ENCODE results near the gene SOAT2.
"Not testable (repeated sequence)": the region's sequence is repeated elsewhere in the genome, so short reads cannot be mapped to it uniquely, and the experiment has no call there.

The SOAT2 gene

DNA sequence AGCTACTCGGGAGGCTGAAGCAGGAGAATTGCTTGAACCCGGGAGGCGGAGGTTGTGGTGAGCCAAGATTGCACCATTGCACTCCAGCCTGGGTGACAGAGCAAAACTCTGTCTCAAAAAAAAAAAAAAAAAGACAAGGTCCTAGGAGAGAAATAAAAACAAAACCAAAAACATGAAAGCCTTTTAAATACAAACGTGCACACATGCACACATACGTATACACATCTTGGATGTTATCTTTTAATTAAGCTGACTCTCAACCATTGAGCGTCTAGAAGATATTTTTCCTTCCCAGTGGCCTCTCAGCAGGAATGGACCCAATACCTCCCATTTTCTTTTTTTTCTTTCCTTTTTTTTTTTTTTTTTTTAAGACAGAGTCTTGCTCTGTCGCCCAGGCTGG, 9.1 kb downstream of the SOAT2 start:
- not testable (repeated sequence) for DNase-seq

DNA sequence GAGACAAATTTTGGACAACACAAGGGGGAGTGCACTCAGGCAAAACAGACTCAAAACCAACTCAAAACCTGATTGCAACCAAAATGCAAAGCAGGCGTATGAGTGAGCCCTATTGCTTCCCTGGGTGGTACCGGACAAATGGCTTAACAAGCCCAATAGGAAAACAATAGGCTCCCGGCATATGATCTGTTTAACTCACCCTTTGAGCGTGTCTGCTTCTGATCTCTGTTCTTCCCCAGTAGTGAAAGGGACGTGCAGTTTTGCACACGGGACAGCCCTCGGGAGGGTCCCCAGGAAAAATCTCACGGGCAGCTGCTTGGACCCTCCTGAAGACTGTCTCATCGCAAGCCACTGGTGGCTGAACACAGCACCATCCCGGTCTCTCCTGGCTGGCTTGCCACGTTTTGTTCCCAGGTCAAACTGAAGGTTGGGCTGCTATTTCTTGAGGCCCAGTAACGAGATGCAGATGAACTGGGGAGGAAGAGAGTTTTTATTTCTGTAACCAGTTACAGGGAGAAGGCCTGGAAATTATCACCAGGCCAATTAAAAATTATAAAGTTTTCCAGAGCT, 9.9 kb downstream of the SOAT2 start:
- no peak for DNase-seq

- DNase-seq: no peak
Measured at GRCh38 chr12:53113951-53114350, 10.7 kb downstream of the SOAT2 start.

GRCh38 chr12:53115112-53115890, 12.0 kb downstream of the SOAT2 start:
- DNase-seq: no peak

GRCh38 chr12:53115891-53116648, 12.8 kb downstream of the SOAT2 start:
- DNase-seq: no peak

- no peak for DNase-seq
Measured at GRCh38 chr12:53118751-53119300, 15.5 kb downstream of the SOAT2 start.

DNA sequence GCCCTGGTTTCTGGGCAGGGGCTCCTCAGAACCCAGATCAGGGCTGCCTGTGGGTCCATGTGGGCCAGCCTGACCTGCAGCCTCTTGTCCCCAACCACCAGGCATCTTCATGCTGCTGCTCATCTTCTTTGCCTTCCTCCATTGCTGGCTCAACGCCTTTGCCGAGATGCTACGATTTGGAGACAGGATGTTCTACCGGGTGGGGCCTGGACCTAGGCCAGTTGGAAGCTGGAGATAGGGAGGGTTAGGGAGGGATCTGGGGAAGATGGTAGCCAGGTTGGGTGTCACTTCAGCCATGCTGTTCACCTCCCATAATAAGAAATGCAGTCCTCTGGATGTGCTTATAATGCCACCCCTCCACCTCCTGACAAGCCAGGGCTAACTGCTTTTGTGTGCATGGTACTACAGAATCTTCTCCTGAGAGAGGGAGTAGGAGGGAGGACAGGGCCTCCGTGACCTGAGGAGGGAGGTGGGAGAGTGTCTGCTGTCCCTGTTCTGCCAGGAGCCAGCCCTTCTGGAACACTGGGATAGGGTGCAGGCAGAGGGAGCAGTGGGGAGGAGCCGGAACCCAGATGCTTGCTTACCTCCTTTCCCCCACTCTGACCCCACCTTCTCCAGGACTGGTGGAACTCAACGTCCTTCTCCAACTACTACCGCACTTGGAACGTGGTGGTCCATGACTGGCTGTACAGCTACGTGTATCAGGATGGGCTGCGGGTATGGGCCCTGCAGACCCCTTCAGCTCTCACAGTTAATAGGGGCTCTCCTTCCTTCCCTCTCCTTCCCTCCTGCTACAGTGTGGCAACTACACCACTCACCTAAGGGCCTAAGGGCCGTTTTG, 17.6 kb downstream of the SOAT2 start:
- no peak for DNase-seq

GRCh38 chr12:53122961-53123468, 19.7 kb downstream of the SOAT2 start:
- no peak for DNase-seq

DNA sequence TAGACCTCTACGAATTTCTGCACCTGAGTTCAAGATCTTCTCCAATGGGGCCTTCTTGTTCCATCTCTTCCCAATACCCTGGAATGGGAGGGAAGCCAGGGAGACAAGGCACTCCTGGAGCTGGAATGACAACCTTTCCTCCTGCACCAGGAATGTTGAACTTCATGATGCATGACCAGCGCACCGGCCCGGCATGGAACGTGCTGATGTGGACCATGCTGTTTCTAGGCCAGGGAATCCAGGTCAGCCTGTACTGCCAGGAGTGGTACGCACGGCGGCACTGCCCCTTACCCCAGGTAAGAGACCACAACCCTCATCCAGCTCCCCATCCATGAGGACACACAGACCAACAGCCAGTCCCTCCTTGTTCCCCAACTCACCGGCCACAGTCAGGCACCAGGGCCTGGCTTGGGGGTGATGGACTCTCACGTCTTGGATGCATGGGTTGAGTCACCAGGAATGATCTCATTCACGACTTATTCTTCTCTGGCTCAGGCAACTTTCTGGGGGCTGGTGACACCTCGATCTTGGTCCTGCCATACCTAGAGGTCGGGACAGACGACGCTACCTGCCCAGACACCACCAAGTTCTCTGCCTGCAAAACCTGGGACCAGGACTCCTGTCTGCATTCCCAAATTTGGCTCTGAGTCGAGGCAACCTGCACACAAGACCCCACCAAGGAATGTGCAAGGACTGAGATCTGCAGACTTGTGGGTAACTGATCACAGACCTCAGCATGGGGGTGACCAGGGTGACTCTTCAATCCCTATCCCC, 20.5 kb downstream of the SOAT2 start:
- no peak for DNase-seq

DNA sequence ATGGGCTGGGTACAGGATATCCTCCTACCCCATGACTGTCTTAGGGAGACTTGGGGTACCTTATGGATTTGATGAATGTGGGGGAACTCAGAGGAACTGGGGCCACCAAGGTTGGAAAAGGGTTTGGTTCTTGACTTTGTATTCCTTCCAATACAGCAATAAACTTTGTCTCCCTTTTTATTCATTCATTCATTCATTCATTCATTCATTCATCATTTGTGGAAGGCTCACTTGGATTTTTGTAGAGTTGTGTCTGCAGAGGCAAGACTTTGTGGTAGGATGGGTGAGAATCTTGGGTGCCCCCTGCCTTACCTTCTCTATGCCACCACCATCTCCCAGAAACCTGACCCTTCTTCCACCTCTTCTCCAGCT, 21.1 kb downstream of the SOAT2 start:
- no peak for DNase-seq

DNA sequence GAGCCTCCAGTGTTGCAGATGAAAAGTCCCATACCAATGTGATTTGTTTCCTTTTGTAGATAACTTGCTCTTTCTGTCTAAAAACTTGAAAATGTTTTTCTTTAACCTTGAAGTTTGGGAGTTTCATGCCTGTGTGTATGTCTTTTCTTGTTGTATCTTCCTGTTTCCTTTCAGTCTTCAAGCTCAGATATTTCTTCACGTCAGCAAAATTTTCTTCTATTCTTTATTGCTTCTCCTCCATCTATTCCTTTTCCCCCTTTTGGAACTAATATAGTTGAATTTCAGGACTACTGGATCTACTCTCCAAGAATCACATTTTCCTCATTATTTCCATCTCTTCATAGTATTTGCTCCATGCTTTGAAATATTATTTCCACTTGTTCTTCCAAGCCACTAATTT, 23.9 kb downstream of the SOAT2 start:
- DNase-seq: no peak

DNA sequence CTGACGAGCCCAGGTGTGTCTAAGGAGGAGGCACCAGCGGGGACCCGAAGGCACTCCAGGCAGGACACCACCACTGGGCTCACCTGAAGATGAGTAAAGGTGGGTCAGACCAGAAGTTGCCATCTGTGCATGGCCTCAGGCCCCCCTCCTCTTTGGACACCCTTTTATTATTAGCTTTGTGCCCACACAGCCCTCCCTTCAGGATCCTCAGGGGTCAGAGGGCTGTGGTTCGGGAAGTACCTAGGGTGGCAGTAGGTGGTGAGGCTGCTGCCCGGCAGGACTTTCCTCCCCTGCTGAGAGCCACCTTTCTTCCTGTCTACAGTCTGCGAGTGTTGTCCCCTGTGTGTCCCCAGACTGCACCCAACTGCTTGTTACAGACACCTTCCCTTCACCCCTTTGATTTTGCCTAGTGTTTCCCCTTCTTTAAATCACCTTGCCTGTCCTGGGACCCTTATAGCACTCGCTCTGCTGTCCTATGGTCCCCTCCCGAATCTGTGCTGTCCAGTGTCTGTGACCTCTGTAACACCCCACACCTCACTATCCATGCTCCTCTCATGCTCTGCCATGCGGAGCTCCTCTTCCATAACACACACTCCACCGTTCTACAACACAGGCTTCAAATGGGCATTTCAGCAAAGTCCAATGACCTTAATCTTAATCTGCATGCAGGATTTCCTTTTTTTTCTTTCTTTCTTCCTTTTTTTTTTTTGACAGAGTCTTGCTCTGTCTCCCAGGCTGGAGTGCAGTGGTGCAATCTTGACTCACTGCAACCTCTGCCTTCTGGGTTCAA, 25.7 kb downstream of the SOAT2 start:
- DNase-seq: no peak

DNA sequence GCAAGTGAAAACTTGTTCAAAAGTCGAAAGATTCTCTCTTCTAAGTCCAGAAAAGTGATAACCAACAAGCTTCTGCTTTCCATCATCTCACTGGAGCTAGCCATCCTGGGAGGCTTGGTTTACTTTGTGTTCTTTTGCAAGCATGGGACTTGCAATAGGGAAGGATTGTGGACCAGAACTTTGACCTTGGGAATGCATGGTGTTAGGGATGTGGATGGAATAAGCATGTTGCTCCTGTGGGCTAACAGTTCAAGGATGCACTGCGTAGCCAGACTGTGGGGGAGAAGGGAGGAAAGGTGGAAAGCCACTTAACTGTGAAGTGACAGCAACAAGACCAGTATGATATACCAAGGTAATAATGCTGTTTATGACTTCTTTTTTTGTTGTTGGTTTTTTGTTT, 28.6 kb downstream of the SOAT2 start:
- no peak for DNase-seq

- no peak for DNase-seq
Measured at GRCh38 chr12:53133722-53134121, 30.4 kb downstream of the SOAT2 start.

DNA sequence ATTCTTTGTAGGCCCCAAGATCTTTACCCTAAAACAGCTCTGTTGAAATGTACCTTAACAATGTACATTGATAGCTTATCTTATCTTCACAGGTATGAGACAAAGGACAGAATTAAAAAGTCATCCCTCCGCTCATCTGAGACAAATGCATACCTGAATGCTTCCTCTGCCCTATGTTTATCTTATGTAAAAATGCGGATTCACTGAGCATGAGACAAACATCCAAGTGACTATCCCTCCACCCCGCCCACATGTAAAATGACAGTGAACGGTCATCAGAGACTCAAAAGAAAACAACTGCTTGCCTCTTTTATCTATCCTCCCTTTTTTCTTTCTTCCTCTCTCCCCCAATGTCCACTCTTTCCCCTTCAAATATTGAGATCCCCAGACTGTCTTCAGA, 40.1 kb downstream of the SOAT2 start:
- no peak for DNase-seq

- DNase-seq: no peak
Measured at GRCh38 chr12:53145383-53146260, 42.3 kb downstream of the SOAT2 start.

DNA sequence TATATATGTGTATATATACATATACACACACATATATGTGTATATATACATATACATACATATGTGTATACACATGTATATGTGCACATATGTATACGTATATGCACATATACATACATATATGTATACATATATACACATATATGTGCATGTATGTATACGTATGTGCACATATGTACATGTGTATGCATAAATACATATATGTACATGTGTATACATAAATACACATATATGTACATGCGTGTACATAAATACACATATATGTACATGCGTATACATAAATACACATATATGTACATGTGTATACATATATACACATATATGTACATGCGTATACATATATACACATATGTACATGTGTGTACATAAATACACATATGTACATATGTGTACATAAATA, 43.9 kb downstream of the SOAT2 start:
- no peak for DNase-seq

- no peak for DNase-seq
Measured at GRCh38 chr12:53147653-53148052, 44.4 kb downstream of the SOAT2 start.

GRCh38 chr12:53151039-53151438, 47.8 kb downstream of the SOAT2 start:
- no peak for DNase-seq

GRCh38 chr12:53152390-53152789, 49.1 kb downstream of the SOAT2 start:
- DNase-seq: no peak
